ENCODE measurements around the gene UCN3. TPM values are rescaled to one million over a fixed set of nuclear protein-coding genes. Genes with fewer than 3 reads are reported as not detected.
"Not testable (repeated sequence)": the region's sequence is repeated elsewhere in the genome, so short reads cannot be mapped to it uniquely, and the experiment has no call there.

Gene UCN3
- polyA plus RNA-seq, 1 donor from 2014 or later, result not detected

DNA sequence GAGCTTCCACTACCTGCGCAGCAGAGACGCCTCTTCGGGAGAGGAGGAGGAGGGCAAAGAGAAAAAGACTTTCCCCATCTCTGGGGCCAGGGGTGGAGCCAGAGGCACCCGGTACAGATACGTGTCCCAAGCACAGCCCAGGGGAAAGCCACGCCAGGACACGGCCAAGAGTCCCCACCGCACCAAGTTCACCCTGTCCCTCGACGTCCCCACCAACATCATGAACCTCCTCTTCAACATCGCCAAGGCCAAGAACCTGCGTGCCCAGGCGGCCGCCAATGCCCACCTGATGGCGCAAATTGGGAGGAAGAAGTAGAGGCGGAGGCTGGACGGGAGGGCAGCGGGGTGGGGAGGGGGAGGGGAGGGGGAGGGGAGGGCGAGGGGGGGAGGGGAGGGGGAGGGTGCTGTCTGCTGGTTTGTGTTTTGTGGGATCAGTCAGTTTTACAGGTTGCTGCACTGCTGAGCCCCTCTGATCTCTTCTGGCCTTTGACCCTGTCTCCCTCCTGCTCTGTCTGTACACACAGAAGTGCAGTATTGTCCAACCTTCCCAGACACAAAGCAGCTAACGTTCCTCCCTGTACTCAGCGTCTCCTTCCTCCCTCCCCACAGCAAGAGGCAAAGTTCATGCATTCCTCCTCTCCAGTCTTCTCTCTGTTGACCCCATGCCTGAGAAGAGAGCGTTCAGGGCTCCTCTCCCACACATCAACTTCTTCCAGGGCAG is 9.3 kb downstream of the UCN3 start:
- Histone ChIP-seq H3K27me3 (ENCODE audit: insufficient read depth, low read depth, low read length) (no peaks in the 10 kb centered on the region), H3K36me3 (ENCODE audit: insufficient read depth, low read length) (no peaks in the 10 kb centered on the region), H4K20me1 (ENCODE audit: insufficient read depth) (no peaks in the 10 kb centered on the region), H3K79me2 (replicated peaks; ENCODE audit: insufficient read depth, low read length) (no peaks in the 10 kb centered on the region), H3K27ac (ENCODE audit: low read length) (no peak overlapping the region), H3K9me2 (ENCODE audit: insufficient read depth, low read length) (no peaks in the 10 kb centered on the region), H3K9ac (ENCODE audit: low read length) (no peak overlapping the region), H3K9me3 (ENCODE audit: low read length) (no peaks in the 10 kb centered on the region), H3K4me2 (ENCODE audit: low read length) (no peak overlapping the region), H3K4me3 (ENCODE audit: low read length) (no peak overlapping the region), H2AFZ (ENCODE audit: low read depth, low read length) (no peak overlapping the region), H3F3A (ENCODE audit: insufficient read depth, low read length, poor library complexity, severe bottlenecking) (no peaks in the 10 kb centered on the region)
- TF ChIP-seq EP300 (conservative IDR thresholded peaks at IDR 0.05; ENCODE audit: poor library complexity, severe bottlenecking) (no peak), SMC3 (conservative IDR thresholded peaks at IDR 0.05; ENCODE audit: poor library complexity) (no peak), MXI1 (conservative IDR thresholded peaks at IDR 0.05; ENCODE audit: poor library complexity, severe bottlenecking) (no peak), EZH2 (IDR thresholded peaks at IDR 0.05; ENCODE audit: borderline replicate concordance, insufficient read depth, low read length, poor library complexity, severe bottlenecking) (no peak), POLR2AphosphoS5 (IDR thresholded peaks at IDR 0.05) (no peak), TAF1 (IDR thresholded peaks at IDR 0.05; ENCODE audit: low read depth) (no peak), RAD21 (conservative IDR thresholded peaks at IDR 0.05) (no peak)
- TF ChIP-seq, protein P1, sequence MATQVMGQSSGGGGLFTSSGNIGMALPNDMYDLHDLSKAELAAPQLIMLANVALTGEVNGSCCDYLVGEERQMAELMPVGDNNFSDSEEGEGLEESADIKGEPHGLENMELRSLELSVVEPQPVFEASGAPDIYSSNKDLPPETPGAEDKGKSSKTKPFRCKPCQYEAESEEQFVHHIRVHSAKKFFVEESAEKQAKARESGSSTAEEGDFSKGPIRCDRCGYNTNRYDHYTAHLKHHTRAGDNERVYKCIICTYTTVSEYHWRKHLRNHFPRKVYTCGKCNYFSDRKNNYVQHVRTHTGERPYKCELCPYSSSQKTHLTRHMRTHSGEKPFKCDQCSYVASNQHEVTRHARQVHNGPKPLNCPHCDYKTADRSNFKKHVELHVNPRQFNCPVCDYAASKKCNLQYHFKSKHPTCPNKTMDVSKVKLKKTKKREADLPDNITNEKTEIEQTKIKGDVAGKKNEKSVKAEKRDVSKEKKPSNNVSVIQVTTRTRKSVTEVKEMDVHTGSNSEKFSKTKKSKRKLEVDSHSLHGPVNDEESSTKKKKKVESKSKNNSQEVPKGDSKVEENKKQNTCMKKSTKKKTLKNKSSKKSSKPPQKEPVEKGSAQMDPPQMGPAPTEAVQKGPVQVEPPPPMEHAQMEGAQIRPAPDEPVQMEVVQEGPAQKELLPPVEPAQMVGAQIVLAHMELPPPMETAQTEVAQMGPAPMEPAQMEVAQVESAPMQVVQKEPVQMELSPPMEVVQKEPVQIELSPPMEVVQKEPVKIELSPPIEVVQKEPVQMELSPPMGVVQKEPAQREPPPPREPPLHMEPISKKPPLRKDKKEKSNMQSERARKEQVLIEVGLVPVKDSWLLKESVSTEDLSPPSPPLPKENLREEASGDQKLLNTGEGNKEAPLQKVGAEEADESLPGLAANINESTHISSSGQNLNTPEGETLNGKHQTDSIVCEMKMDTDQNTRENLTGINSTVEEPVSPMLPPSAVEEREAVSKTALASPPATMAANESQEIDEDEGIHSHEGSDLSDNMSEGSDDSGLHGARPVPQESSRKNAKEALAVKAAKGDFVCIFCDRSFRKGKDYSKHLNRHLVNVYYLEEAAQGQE (IDR thresholded peaks at IDR 0.05; ENCODE audit: borderline replicate concordance), result no peak
- TF ChIP-seq, protein P2, sequence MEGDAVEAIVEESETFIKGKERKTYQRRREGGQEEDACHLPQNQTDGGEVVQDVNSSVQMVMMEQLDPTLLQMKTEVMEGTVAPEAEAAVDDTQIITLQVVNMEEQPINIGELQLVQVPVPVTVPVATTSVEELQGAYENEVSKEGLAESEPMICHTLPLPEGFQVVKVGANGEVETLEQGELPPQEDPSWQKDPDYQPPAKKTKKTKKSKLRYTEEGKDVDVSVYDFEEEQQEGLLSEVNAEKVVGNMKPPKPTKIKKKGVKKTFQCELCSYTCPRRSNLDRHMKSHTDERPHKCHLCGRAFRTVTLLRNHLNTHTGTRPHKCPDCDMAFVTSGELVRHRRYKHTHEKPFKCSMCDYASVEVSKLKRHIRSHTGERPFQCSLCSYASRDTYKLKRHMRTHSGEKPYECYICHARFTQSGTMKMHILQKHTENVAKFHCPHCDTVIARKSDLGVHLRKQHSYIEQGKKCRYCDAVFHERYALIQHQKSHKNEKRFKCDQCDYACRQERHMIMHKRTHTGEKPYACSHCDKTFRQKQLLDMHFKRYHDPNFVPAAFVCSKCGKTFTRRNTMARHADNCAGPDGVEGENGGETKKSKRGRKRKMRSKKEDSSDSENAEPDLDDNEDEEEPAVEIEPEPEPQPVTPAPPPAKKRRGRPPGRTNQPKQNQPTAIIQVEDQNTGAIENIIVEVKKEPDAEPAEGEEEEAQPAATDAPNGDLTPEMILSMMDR (IDR thresholded peaks at IDR 0.05; ENCODE audit: poor library complexity, severe bottlenecking), result no peak

DNA sequence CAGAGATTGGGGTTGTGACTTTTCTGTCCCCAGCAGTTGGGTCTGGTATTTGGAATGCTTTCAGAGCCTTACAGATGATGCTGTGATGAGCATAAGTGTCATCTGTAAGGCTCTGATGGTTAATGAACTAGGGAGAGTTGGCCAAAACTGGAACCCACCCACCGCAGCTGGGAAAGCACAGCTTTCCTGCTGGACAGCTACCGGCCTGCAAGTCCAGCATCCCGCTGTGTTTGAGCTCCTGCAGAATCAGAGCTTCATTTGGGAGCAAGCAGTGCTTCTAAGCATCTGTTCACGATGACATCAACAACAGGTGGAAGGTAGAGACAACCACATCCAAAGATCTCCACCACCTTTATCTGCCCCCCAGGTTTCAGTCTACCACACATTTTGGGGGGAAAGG is 11.7 kb downstream of the UCN3 start:
- H3K27me3 ChIP-seq (ENCODE audit: insufficient read depth, low read depth, low read length), result no peaks in the 10 kb centered on the region
- no peaks in the 10 kb centered on the region for H3K36me3 ChIP-seq (ENCODE audit: insufficient read depth, low read length)
- H3K4me3 ChIP-seq (ENCODE audit: low read length), result no peak overlapping the region
- H3K9ac ChIP-seq (ENCODE audit: low read length), result no peak overlapping the region
- H3F3A ChIP-seq (ENCODE audit: insufficient read depth, low read length, poor library complexity, severe bottlenecking), result no peaks in the 10 kb centered on the region
- H3K27ac ChIP-seq (ENCODE audit: low read length), result no peak overlapping the region
- no peak overlapping the region for H2AFZ ChIP-seq (ENCODE audit: low read depth, low read length)
- H3K4me2 ChIP-seq (ENCODE audit: low read length), result no peak overlapping the region
- TF ChIP-seq EZH2 (IDR thresholded peaks at IDR 0.05; ENCODE audit: borderline replicate concordance, insufficient read depth, low read length, poor library complexity, severe bottlenecking) (no peak), TAF1 (IDR thresholded peaks at IDR 0.05; ENCODE audit: low read depth) (no peak), POLR2AphosphoS5 (IDR thresholded peaks at IDR 0.05) (no peak), MXI1 (conservative IDR thresholded peaks at IDR 0.05; ENCODE audit: poor library complexity, severe bottlenecking) (no peak)
- TF ChIP-seq, protein P1 (IDR thresholded peaks at IDR 0.05; ENCODE audit: borderline replicate concordance), result no peak
- H3K9me3 ChIP-seq (ENCODE audit: low read length), result no peaks in the 10 kb centered on the region
- H4K20me1 ChIP-seq (ENCODE audit: insufficient read depth), result no peaks in the 10 kb centered on the region
- no peaks in the 10 kb centered on the region for H3K9me2 ChIP-seq (ENCODE audit: insufficient read depth, low read length)
- H3K79me2 ChIP-seq (replicated peaks; ENCODE audit: insufficient read depth, low read length), result no peaks in the 10 kb centered on the region

DNA sequence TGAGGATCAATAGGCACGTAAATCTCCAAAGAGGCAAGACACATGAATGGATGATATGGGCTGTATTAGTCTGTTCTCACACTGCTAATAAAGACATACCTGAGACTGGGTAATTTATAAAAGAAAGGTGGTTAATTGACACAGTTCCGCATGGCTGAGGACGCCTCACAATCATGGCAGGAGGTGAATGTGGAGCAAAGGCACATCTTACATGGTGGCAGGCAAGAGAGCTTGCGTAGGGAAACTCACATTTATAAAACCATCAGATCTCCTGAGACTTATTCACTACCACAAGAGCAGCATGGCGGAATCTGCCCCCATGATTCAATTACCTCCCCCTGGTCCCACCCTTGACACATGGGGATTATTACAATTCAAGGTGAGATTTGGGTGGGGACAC is 14.4 kb downstream of the UCN3 start:
- not testable (repeated sequence) for H3K27ac ChIP-seq (ENCODE audit: low read length); H3K36me3 ChIP-seq (ENCODE audit: insufficient read depth, low read length); H2AFZ ChIP-seq (ENCODE audit: low read depth, low read length); H3K9me2 ChIP-seq (ENCODE audit: insufficient read depth, low read length); H3K9ac ChIP-seq (ENCODE audit: low read length); H3K79me2 ChIP-seq (replicated peaks; ENCODE audit: insufficient read depth, low read length); H4K20me1 ChIP-seq (ENCODE audit: insufficient read depth); H3F3A ChIP-seq (ENCODE audit: insufficient read depth, low read length, poor library complexity, severe bottlenecking); H3K27me3 ChIP-seq (ENCODE audit: insufficient read depth, low read depth, low read length); H3K4me3 ChIP-seq (ENCODE audit: low read length); H3K9me3 ChIP-seq (ENCODE audit: low read length); H3K4me2 ChIP-seq (ENCODE audit: low read length)

DNA sequence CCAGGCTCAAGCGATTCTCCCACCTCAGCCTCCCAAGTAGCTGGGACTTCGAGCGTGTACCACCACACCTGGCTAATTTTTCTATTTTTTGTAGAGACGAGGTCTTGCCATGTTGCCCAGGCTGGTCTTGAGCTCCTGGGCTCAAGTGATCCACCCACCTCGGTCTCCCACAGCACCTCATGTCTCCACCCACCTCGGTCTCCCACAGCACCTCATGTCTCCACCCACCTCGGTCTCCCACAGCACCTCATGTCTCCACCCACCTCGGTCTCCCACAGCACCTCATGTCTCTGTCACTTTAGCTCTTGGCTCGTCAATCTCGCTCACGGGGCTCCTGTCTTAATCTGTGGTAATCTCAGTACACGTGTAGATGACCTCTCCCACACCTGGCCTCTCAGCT is 15.6 kb downstream of the UCN3 start:
- H3K9me2 ChIP-seq (ENCODE audit: insufficient read depth, low read length); H3F3A ChIP-seq (ENCODE audit: insufficient read depth, low read length, poor library complexity, severe bottlenecking); H3K4me3 ChIP-seq (ENCODE audit: low read length); H3K27me3 ChIP-seq (ENCODE audit: insufficient read depth, low read depth, low read length); H3K4me2 ChIP-seq (ENCODE audit: low read length); H3K79me2 ChIP-seq (replicated peaks; ENCODE audit: insufficient read depth, low read length); H3K9me3 ChIP-seq (ENCODE audit: low read length); H3K27ac ChIP-seq (ENCODE audit: low read length); H3K9ac ChIP-seq (ENCODE audit: low read length); H3K36me3 ChIP-seq (ENCODE audit: insufficient read depth, low read length); H4K20me1 ChIP-seq (ENCODE audit: insufficient read depth); H2AFZ ChIP-seq (ENCODE audit: low read depth, low read length): not testable (repeated sequence)
